Measurements from ENCODE around the gene PDE8A. TPM values are rescaled to one million over a fixed set of nuclear protein-coding genes. Genes with fewer than 3 reads are reported as not detected.

PDE8A gene
- polyA plus RNA-seq, 1 experiment = 22.5 TPM

DNA sequence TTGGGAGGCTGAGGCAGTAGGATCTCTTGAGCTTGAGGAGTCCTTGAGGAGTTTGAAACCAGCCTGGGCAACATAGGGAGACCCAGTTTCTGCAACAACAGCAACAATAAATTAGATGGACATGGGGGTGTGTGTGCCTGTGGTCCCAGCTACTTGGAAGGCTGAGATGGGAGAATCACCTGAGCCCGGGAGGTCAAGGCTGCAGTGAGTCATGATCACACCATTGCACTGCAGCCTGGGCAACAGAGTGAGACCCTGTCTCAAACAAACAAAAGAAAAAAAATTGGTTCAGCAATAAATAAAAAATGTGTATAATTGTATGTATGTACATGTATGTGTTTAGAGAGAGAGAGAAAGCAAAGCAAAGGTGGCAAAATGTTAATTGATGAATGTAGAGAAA, 83.1 kb downstream of the PDE8A start:
- H3K27me3 ChIP-seq (ENCODE audit: control insufficient read depth, insufficient read depth, low read length) = no peaks in the 10 kb centered on the region
- POLR2A ChIA-PET = no interaction called here
- TF ChIP-seq, protein P1, sequence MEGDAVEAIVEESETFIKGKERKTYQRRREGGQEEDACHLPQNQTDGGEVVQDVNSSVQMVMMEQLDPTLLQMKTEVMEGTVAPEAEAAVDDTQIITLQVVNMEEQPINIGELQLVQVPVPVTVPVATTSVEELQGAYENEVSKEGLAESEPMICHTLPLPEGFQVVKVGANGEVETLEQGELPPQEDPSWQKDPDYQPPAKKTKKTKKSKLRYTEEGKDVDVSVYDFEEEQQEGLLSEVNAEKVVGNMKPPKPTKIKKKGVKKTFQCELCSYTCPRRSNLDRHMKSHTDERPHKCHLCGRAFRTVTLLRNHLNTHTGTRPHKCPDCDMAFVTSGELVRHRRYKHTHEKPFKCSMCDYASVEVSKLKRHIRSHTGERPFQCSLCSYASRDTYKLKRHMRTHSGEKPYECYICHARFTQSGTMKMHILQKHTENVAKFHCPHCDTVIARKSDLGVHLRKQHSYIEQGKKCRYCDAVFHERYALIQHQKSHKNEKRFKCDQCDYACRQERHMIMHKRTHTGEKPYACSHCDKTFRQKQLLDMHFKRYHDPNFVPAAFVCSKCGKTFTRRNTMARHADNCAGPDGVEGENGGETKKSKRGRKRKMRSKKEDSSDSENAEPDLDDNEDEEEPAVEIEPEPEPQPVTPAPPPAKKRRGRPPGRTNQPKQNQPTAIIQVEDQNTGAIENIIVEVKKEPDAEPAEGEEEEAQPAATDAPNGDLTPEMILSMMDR (IDR thresholded peaks at IDR 0.05; ENCODE audit: insufficient read depth, low read depth, low read length) = no peak
- CTCF ChIA-PET = no interaction called here
- H3K36me3 ChIP-seq (ENCODE audit: control insufficient read depth, insufficient read depth, low read length) = peaks cover 2% of the 10 kb centered on the region
- H3K4me3 ChIP-seq (ENCODE audit: low read depth, low read length) = no peak overlapping the region
- DNase-seq (ENCODE audit: low read depth) = no peak

DNA sequence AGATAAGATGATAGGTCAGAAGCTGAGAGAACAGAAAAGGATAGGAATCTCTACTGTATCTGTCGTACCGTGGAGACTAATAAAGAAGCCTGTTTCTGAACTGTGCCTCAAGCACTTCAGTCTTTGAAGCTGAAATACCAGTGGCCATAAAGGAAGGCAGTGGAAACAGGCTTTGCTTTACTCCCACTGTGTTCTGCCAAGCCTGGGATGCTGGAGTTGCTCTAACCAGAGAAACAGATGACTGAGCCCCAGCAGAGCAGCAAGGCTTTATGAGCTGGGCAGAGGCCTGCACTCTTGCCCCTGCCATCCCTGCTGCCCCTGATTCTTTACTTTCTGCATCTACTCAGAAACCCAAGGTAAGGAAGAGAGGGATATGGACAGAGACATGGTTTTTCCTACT, 89.4 kb downstream of the PDE8A start:
- TF ChIP-seq, protein P1 (IDR thresholded peaks at IDR 0.05; ENCODE audit: insufficient read depth, low read depth, low read length) = no peak
- Histone ChIP-seq H3K27me3 (ENCODE audit: control insufficient read depth, insufficient read depth, low read length) (no peaks in the 10 kb centered on the region), H3K4me3 (ENCODE audit: low read depth, low read length) (no peak overlapping the region), H3K36me3 (ENCODE audit: control insufficient read depth, insufficient read depth, low read length) (peaks cover 2% of the 10 kb centered on the region)
- CTCF ChIA-PET = no interaction called here
- POLR2A ChIA-PET = no interaction called here
- no peak for DNase-seq (ENCODE audit: low read depth)

DNA sequence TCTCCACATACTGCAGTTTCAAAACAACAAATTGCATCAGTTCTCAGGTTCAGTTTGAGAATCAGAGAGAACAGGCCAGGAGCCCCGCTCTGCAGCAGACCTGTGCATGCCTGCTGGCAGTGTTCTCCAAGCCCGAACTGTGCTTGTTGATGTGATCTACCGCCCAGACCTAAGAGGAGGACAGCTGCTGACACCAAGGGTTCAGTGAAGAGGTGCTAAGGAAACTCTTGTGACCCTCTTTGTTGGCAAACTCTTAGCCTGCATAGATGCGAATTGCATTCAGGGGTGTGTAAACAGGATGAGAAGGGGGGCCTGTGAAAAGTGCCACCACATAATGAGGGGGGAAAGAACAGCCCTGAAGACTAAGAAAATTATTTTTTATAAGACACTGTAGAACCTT, 89.8 kb downstream of the PDE8A start:
- POLR2A ChIA-PET = no interaction called here
- H3K36me3 ChIP-seq (ENCODE audit: control insufficient read depth, insufficient read depth, low read length) = peaks cover 2% of the 10 kb centered on the region
- no peak for DNase-seq (ENCODE audit: low read depth)
- no peaks in the 10 kb centered on the region for H3K27me3 ChIP-seq (ENCODE audit: control insufficient read depth, insufficient read depth, low read length)
- CTCF ChIA-PET = no interaction called here
- no peak overlapping the region for H3K4me3 ChIP-seq (ENCODE audit: low read depth, low read length)
- TF ChIP-seq, protein P1 (IDR thresholded peaks at IDR 0.05; ENCODE audit: insufficient read depth, low read depth, low read length) = no peak

DNA sequence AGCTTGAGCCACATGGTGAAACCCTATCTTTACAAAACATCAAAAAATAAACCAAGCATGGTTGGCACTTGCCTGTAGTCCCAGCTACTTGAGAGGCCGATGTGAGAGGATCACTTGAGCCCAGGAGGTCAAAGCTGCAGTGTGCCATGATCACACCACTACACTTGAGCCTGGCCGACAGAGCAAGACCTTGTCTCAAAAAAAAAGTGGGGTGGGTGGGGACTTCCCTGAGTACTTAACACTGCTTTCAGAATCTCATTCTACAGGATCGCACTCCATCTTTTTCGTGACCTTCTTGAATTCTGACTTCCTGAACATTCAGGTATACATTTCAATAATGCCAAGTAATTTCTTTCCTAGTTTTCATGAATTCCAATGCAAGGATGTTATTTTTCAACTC, 91.3 kb downstream of the PDE8A start:
- ChIA-PET POLR2A (no interaction called here), CTCF (interaction anchor here (1.0 to 1.9 kb wide), 2 partner anchors 12 to 24 kb away, joined by 3 to 7 read pairs; no protein-coding TSS in a partner anchor)
- TF ChIP-seq, protein P1 (IDR thresholded peaks at IDR 0.05; ENCODE audit: insufficient read depth, low read depth, low read length) = no peak
- Histone ChIP-seq H3K36me3 (ENCODE audit: control insufficient read depth, insufficient read depth, low read length) (peaks cover 2% of the 10 kb centered on the region), H3K4me3 (ENCODE audit: low read depth, low read length) (no peak overlapping the region), H3K27me3 (ENCODE audit: control insufficient read depth, insufficient read depth, low read length) (no peaks in the 10 kb centered on the region)
- no peak for DNase-seq (ENCODE audit: low read depth)

DNA sequence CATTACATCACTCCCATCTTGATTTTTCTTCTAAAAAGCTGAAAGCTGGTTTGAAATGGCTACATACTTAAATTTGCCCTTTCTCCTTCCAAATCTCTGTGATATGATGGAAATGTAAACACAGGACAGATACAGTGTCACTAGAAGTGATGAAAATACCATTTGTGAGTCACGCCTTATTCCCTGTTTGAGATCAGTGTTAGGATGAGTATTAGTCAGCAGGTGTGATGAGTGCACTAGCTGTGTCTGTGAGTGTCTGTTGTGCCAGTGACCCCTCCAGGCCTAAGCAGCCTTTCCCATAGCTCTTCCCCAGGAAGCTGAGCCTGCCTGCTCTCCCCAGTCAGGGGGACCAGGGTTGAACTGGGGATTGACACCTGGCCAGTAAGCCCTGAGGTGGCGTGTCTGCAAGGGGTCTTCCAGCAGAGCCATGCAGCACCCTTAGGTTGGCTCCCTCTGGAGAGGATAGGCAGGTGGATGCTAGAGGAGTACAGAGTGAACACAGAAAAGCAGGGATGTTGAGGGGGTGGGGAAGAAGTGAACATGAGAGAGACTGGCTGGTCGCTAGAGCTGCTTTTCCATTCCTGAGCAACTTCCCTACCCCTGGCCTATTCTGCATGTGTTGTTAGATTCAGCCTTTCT, 92.0 kb downstream of the PDE8A start:
- DNase-seq (ENCODE audit: low read depth) = no peak

More for the DNA sequence above, 92.0 kb downstream of the PDE8A start:
- ChIA-PET POLR2A (no interaction called here), CTCF (interaction anchor here (1.0 to 1.9 kb wide), 3 partner anchors 11 to 23 kb away, joined by 3 to 7 read pairs (median 6); no protein-coding TSS in a partner anchor)
- Histone ChIP-seq H3K27me3 (ENCODE audit: control insufficient read depth, insufficient read depth, low read length) (no peaks in the 10 kb centered on the region), H3K4me3 (ENCODE audit: low read depth, low read length) (no peak overlapping the region), H3K36me3 (ENCODE audit: control insufficient read depth, insufficient read depth, low read length) (peaks cover 2% of the 10 kb centered on the region)
- TF ChIP-seq, protein P1 (IDR thresholded peaks at IDR 0.05; ENCODE audit: insufficient read depth, low read depth, low read length) = no peak
